ENCODE data around the gene FMNL2.

Gene FMNL2

GRCh38 chr2:152480821-152481399, 145.9 kb downstream of the FMNL2 start:
- no peak overlapping the region for H3K4me3 ChIP-seq (ENCODE audit: low read depth, low read length)
- DNase-seq (ENCODE audit: low read depth), result no peak
- TF ChIP-seq CTCF (IDR thresholded peaks at IDR 0.05; ENCODE audit: insufficient read depth, low read depth, low read length, missing control alignments), result no peak

- no peak for TF ChIP-seq CTCF (IDR thresholded peaks at IDR 0.05; ENCODE audit: insufficient read depth, low read depth, low read length, missing control alignments)
- H3K4me3 ChIP-seq (ENCODE audit: low read depth, low read length), result no peak overlapping the region
- no peak for DNase-seq (ENCODE audit: low read depth)
Observed at GRCh38 chr2:152481881-152482583, 147.1 kb downstream of the FMNL2 start.

- DNase-seq (ENCODE audit: low read depth), result no peak
- H3K4me3 ChIP-seq (ENCODE audit: low read depth, low read length), result no peak overlapping the region
- TF ChIP-seq CTCF (IDR thresholded peaks at IDR 0.05; ENCODE audit: insufficient read depth, low read depth, low read length, missing control alignments), result no peak
Observed at GRCh38 chr2:152483276-152484063, 148.5 kb downstream of the FMNL2 start.

- no peak for TF ChIP-seq CTCF (IDR thresholded peaks at IDR 0.05; ENCODE audit: insufficient read depth, low read depth, low read length, missing control alignments)
- no peak overlapping the region for H3K4me3 ChIP-seq (ENCODE audit: low read depth, low read length)
- DNase-seq (ENCODE audit: low read depth), result no peak
Observed at GRCh38 chr2:152485954-152486736, 151.2 kb downstream of the FMNL2 start.

- TF ChIP-seq CTCF (IDR thresholded peaks at IDR 0.05; ENCODE audit: insufficient read depth, low read depth, low read length, missing control alignments), result no peak
- no peak overlapping the region for H3K4me3 ChIP-seq (ENCODE audit: low read depth, low read length)
- no peak for DNase-seq (ENCODE audit: low read depth)
Observed at GRCh38 chr2:152486737-152487400, 151.9 kb downstream of the FMNL2 start.

- H3K4me3 ChIP-seq (ENCODE audit: low read depth, low read length), result no peak overlapping the region
- DNase-seq (ENCODE audit: low read depth), result no peak
- no peak for TF ChIP-seq CTCF (IDR thresholded peaks at IDR 0.05; ENCODE audit: insufficient read depth, low read depth, low read length, missing control alignments)
Observed at GRCh38 chr2:152488075-152488474, 153.1 kb downstream of the FMNL2 start.
